ENCODE results near the gene RNLS.

GRCh38 chr10:88241501-88241900 lies 341.6 kb downstream of the RNLS start:
- TF ChIP-seq, protein P1, sequence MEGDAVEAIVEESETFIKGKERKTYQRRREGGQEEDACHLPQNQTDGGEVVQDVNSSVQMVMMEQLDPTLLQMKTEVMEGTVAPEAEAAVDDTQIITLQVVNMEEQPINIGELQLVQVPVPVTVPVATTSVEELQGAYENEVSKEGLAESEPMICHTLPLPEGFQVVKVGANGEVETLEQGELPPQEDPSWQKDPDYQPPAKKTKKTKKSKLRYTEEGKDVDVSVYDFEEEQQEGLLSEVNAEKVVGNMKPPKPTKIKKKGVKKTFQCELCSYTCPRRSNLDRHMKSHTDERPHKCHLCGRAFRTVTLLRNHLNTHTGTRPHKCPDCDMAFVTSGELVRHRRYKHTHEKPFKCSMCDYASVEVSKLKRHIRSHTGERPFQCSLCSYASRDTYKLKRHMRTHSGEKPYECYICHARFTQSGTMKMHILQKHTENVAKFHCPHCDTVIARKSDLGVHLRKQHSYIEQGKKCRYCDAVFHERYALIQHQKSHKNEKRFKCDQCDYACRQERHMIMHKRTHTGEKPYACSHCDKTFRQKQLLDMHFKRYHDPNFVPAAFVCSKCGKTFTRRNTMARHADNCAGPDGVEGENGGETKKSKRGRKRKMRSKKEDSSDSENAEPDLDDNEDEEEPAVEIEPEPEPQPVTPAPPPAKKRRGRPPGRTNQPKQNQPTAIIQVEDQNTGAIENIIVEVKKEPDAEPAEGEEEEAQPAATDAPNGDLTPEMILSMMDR (conservative IDR thresholded peaks at IDR 0.05; ENCODE audit: low read length), result no peak
- TF ChIP-seq EZH2phosphoT487 (IDR thresholded peaks at IDR 0.05; ENCODE audit: borderline replicate concordance, low read depth, low read length), result no peak

Data from OCI-LY7 (cell line).